OCI-LY7 (cell line): ENCODE results near the gene DNAI2. TPM values are rescaled to one million over a fixed set of nuclear protein-coding genes. Genes with fewer than 3 reads are reported as not detected.

ENCODE experiments used
- BruUV-seq: library from RNA; stranded (reverse); fragments of 400-500 nt; replicated peaks from 2 replicates; lab custom pipeline; 2021; lab: Mats Ljungman, UMichigan
- CTCF ChIA-PET: fragments of 300-600 bp; sonication (Branson Sonifier 250); formaldehyde crosslinking; loops from one replicate; lab custom pipeline; 2022; ENCODE audit warnings: antibody characterized with exemption; ENCODE audit not compliant: unreplicated experiment; lab: Charles Lee
- POLR2A ChIA-PET: fragments of 300-600 bp; sonication (Branson Sonifier 250); formaldehyde crosslinking; loops from one replicate; lab custom pipeline; 2022; ENCODE audit warnings: antibody characterized with exemption; lab: Charles Lee
- DNase-seq: peaks from one replicate; pipeline ENCODE4 v3.0.0-alpha.2; 2015; ENCODE audit warnings: low spot score
- H2AFZ ChIP-seq: fragments of 200-600 bp; sonication (generic), shearing (Covaris generic); 2 replicates; pipeline ENCODE4 v1.6.1; 2014; ENCODE audit warnings: mild to moderate bottlenecking, antibody characterized with exemption, low read length, moderate library complexity
- H3K27ac ChIP-seq: fragments of 200-600 bp; sonication (generic); 2 replicates; pipeline ENCODE4 v1.5.1; 2014; ENCODE audit warnings: mixed run types, low read depth, mild to moderate bottlenecking, moderate library complexity, low read length, inconsistent platforms; ENCODE audit not compliant: poor library complexity, severe bottlenecking
- H3K36me3 ChIP-seq: fragments of 200-600 bp; sonication (generic); 2 replicates; pipeline ENCODE4 v1.6.1; 2014; ENCODE audit warnings: mild to moderate bottlenecking, antibody characterized with exemption, low read length, moderate library complexity, mixed read lengths; ENCODE audit not compliant: insufficient read depth
- H3K4me1 ChIP-seq: fragments of 200-600 bp; sonication (generic); 2 replicates; pipeline ENCODE4 v1.5.1; 2014; ENCODE audit warnings: mild to moderate bottlenecking, low read length; ENCODE audit not compliant: insufficient read depth, poor library complexity, severe bottlenecking
- H3K4me2 ChIP-seq: fragments of 200-600 bp; sonication (generic); 2 replicates; pipeline ENCODE4 v1.6.1; 2014; ENCODE audit warnings: mild to moderate bottlenecking, low read length
- H3K4me3 ChIP-seq: fragments of 200-600 bp; sonication (generic); 2 replicates; pipeline ENCODE4 v1.5.1; 2014; ENCODE audit warnings: mild to moderate bottlenecking, low read depth, low read length; ENCODE audit not compliant: poor library complexity, severe bottlenecking
- H3K79me2 ChIP-seq: fragments of 200-600 bp; sonication (generic); 2 replicates; pipeline ENCODE4 v1.6.1; 2016; ENCODE audit warnings: low read depth, mild to moderate bottlenecking, low read length, moderate library complexity, mixed read lengths; ENCODE audit not compliant: insufficient read depth
- H3K9me2 ChIP-seq: fragments of 200-600 bp; sonication (generic); 2 replicates; pipeline ENCODE4 v1.6.1; 2016; ENCODE audit warnings: mild to moderate bottlenecking, low read length, mixed read lengths; ENCODE audit not compliant: insufficient read depth
- H3K9me3 ChIP-seq: fragments of 200-600 bp; sonication (generic); 2 replicates; pipeline ENCODE4 v1.6.1; 2014; ENCODE audit warnings: mild to moderate bottlenecking, mixed run types, low read length, mixed read lengths
- H4K20me1 ChIP-seq: fragments of 200-600 bp; sonication (generic); 2 replicates; pipeline ENCODE4 v1.6.1; 2014; ENCODE audit warnings: mild to moderate bottlenecking, antibody characterized with exemption, low read length, moderate library complexity, mixed read lengths; ENCODE audit not compliant: insufficient read depth
- CTCF ChIP-seq: fragments of 200-600 bp; sonication (generic); conservative IDR thresholded peaks from 2 replicates; pipeline ENCODE4 v1.5.1; 2014; ENCODE audit warnings: mild to moderate bottlenecking, antibody characterized with exemption, low read length, moderate library complexity, mixed read lengths
- EZH2phosphoT487 ChIP-seq: fragments of 200-600 bp; sonication (generic); IDR thresholded peaks from 2 replicates; pipeline ENCODE4 v1.6.1; 2018; ENCODE audit warnings: low read depth, borderline replicate concordance, mild to moderate bottlenecking, mixed run types, antibody characterized with exemption, low read length, moderate library complexity, mixed read lengths
- intact Hi-C: fragments of 100-400 bp; cut with micrococcal nuclease; formaldehyde crosslinking; loops from one replicate; pipeline ENCODE4 v1.10.0; 2022; ENCODE audit not compliant: unreplicated experiment
- total RNA-seq, 2 experiments: library from RNA; depleted of rRNA in 1 of 2; stranded (reverse); fragments of >200 nt in 1 of 2; shearing (Covaris generic) in 1 of 2; gene quantifications; 2 replicates each; pipeline ENCODE4 v1.2.3, GENCODE V29; 2014 to 2022

DNAI2 gene
- total RNA-seq, 2 experiments from 2014 or later = not detected

GRCh38 chr17:74345433-74346241, 71.6 kb downstream of the DNAI2 start:
- no TSS peak for BruUV-seq
- no peak overlapping the region for H3K4me2 ChIP-seq
- no peak overlapping the region for H3K27ac ChIP-seq
- H3K9me3 ChIP-seq = no peaks in the 10 kb centered on the region
- no peaks in the 10 kb centered on the region for H3K9me2 ChIP-seq
- no peak overlapping the region for H2AFZ ChIP-seq
- H3K36me3 ChIP-seq = no peaks in the 10 kb centered on the region
- TF ChIP-seq EZH2phosphoT487 (no peak), CTCF (no peak)
- H4K20me1 ChIP-seq = no peaks in the 10 kb centered on the region
- CTCF ChIA-PET = no interaction called here
- intact Hi-C loops = no loop called here
- H3K79me2 ChIP-seq = no peaks in the 10 kb centered on the region
- POLR2A ChIA-PET = no interaction called here
- no peak for DNase-seq
- no peak overlapping the region for H3K4me3 ChIP-seq
- no peaks in the 10 kb centered on the region for H3K4me1 ChIP-seq

GRCh38 chr17:74347646-74348045, 73.6 kb downstream of the DNAI2 start:
- no TSS peak for BruUV-seq
- no peak overlapping the region for H3K27ac ChIP-seq
- DNase-seq = no peak
- intact Hi-C loops = no loop called here
- POLR2A ChIA-PET = no interaction called here
- H2AFZ ChIP-seq = no peak overlapping the region
- no peak overlapping the region for H3K4me2 ChIP-seq
- H4K20me1 ChIP-seq = no peaks in the 10 kb centered on the region
- no peaks in the 10 kb centered on the region for H3K9me2 ChIP-seq
- H3K9me3 ChIP-seq = no peaks in the 10 kb centered on the region
- H3K36me3 ChIP-seq = no peaks in the 10 kb centered on the region
- no peak for TF ChIP-seq CTCF
- no peak for TF ChIP-seq EZH2phosphoT487
- CTCF ChIA-PET = interaction anchor here (0.6 kb wide), 1 partner anchor 35 kb away, joined by 5 read pairs; no protein-coding TSS in a partner anchor
- H3K79me2 ChIP-seq = no peaks in the 10 kb centered on the region
- H3K4me1 ChIP-seq = no peaks in the 10 kb centered on the region
- H3K4me3 ChIP-seq = no peak overlapping the region

GRCh38 chr17:74349120-74349519, 75.1 kb downstream of the DNAI2 start:
- no peak overlapping the region for H3K27ac ChIP-seq
- no peaks in the 10 kb centered on the region for H3K9me2 ChIP-seq
- no peak for TF ChIP-seq EZH2phosphoT487
- no peak for TF ChIP-seq CTCF
- no peak overlapping the region for H2AFZ ChIP-seq
- no peaks in the 10 kb centered on the region for H3K36me3 ChIP-seq
- DNase-seq = no peak
- intact Hi-C loops = no loop called here
- ChIA-PET POLR2A (interaction anchor here (0.6 kb wide), 1 partner anchor 16 kb away, joined by 3 read pairs; no protein-coding TSS in a partner anchor), CTCF (no interaction called here)
- H3K9me3 ChIP-seq = no peaks in the 10 kb centered on the region
- BruUV-seq = no TSS peak
- H3K79me2 ChIP-seq = no peaks in the 10 kb centered on the region
- no peaks in the 10 kb centered on the region for H4K20me1 ChIP-seq
- H3K4me1 ChIP-seq = no peaks in the 10 kb centered on the region
- no peak overlapping the region for H3K4me2 ChIP-seq
- H3K4me3 ChIP-seq = no peak overlapping the region
